Spleen (tissue), 7 donors: Measurements from ENCODE around the gene ST7.

ENCODE experiments used
- CTCF ChIP-seq, 11 experiments: fragments of 200-600 bp in 7 of 11; fragments of 450-650 bp in 4 of 11; sonication (generic) in 4 of 11; IDR thresholded peaks in 8 of 11; conservative IDR thresholded peaks in 3 of 11; 1 replicate in 7 of 11; 2 replicates in 4 of 11; pipeline versions ENCODE4 v1.4.0 to v1.8.0; 2016 to 2021; ENCODE audit warnings: antibody characterized with exemption in 11 of 11, inconsistent platforms in 4 of 11, mild to moderate bottlenecking in 1 of 11
- POLR2AphosphoS5 ChIP-seq, 3 donors: sonication (generic); formaldehyde crosslinking; IDR thresholded peaks; one replicate each; pipeline ENCODE4 v1.5.1; 2017; ENCODE audit warnings: antibody characterized with exemption in 3 of 3
- donor health status: DM: no; HTN: no; CAD: no; lungs with moderate emphysema.
- donor health status: DM: no; HTN: no; CAD: no.
- donor health status: DM: no; HTN: no; CAD: no.

DNA sequence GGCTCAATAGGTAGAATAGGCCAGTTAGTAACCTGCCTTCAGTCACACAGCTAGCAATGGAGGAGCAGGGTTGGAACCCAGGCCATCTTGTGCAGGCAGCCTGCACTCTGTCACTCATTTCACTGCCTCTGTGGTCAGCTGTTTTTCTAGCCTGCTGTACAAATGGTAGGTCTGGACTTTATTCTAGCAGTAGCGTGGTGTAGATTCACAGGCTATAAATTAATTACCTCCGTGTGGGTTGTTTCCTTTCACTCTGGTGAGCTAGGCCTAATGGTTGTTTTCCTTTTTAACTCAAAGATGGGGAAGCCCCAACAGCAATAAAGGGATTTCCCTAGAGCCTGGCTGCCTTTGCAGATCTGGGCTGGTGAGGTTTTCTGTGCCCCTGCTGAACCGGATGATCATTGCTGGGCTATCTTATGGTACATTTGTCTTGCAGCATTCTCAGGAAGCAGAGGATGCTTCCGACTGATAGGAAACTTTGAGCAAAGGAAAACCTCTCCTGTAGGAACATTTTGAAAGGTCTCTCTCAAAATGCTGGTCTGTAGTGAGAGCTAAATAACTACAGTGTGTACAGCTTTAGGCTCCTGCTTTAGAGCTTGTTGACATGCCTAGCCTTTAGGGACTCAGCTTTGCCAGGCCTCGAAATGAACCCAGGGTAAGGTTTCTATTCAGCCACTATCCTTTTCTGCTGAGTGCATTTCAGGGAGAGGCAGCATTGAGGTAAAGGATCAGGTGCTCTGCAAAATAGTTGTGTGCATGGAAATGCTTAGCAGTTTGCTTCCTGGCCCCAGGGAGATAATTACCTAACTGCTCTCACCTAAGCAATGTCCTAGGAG is 157.4 kb downstream of the ST7 start:
- no peak for TF ChIP-seq CTCF (IDR thresholded peaks at IDR 0.05 in 8 of 11, conservative IDR thresholded peaks at IDR 0.05 in 3 of 11)
- peak in 1 of 3 donors; percentile 20 for TF ChIP-seq POLR2AphosphoS5 (IDR thresholded peaks at IDR 0.05)
